K562 (cell line): ENCODE data around the gene PHYHD1. TPM values are rescaled to one million over a fixed set of nuclear protein-coding genes. Genes with fewer than 3 reads are reported as not detected.
A peak's percentile ranks its signal among the peaks of the same experiment; 100 is the strongest.

Experiments used
- ARID1B ChIP-seq: fragments of 450-650 bp; IDR thresholded peaks from 2 replicates; pipeline ENCODE4 v1.6.1; 2016; ENCODE audit warnings: antibody characterized with exemption, mild to moderate bottlenecking, inconsistent platforms
- CBFA2T2 ChIP-seq: fragments of 450-650 bp; conservative IDR thresholded peaks from 2 replicates; pipeline ENCODE4 v1.6.1; 2017; ENCODE audit warnings: mild to moderate bottlenecking
- CBX1 ChIP-seq: sonication (generic); IDR thresholded peaks from 2 replicates; pipeline ENCODE4 v1.6.1; 2016; ENCODE audit warnings: antibody characterized with exemption, low read depth, mild to moderate bottlenecking
- CBX3 ChIP-seq, 2 experiments: IDR thresholded peaks; 1 replicate in 1 of 2; 2 replicates in 1 of 2; pipeline ENCODE4 v1.6.1; 2012; ENCODE audit warnings: inconsistent platforms in 2 of 2, low read length in 2 of 2, borderline replicate concordance in 1 of 2, control low read depth in 1 of 2
- CTCF ChIP-seq, 3 experiments: IDR thresholded peaks in 2 of 3; conservative IDR thresholded peaks in 1 of 3; 2 replicates each; pipeline ENCODE4 v1.5.1; 2011 to 2012; ENCODE audit warnings: low read length in 3 of 3, mild to moderate bottlenecking in 3 of 3, control low read depth in 2 of 3, improper control_type of control experiment in 1 of 3, inconsistent platforms in 1 of 3, low read depth in 1 of 3, mixed read lengths in 1 of 3, moderate library complexity in 1 of 3; ENCODE audit not compliant: insufficient read depth in 2 of 3
- DNMT1 ChIP-seq: fragments of 450-650 bp; IDR thresholded peaks from 2 replicates; pipeline ENCODE4 v1.6.1; 2016; ENCODE audit warnings: antibody characterized with exemption, mild to moderate bottlenecking
- KDM5B ChIP-seq: fragments of 200-600 bp; sonication (generic); IDR thresholded peaks from 2 replicates; pipeline ENCODE4 v1.6.1; 2012; ENCODE audit warnings: low read depth, mild to moderate bottlenecking, moderate library complexity, low read length, control low read depth, inconsistent platforms; ENCODE audit not compliant: insufficient replicate concordance
- NFIC ChIP-seq: fragments of 450-650 bp; IDR thresholded peaks from 2 replicates; pipeline ENCODE4 v1.6.1; 2017; ENCODE audit warnings: mild to moderate bottlenecking, inconsistent platforms
- NR4A1 ChIP-seq, 2 experiments: fragments of 250-450 bp in 1 of 2; fragments of 450-650 bp in 1 of 2; sonication (Bioruptor Pico) in 1 of 2; IDR thresholded peaks; 2 replicates each; pipeline versions ENCODE4 v1.4.0 to v1.6.1; 2016 to 2020; ENCODE audit warnings: mild to moderate bottlenecking in 2 of 2, missing compliant biosample characterization in 1 of 2, missing genetic modification characterization in 1 of 2, moderate library complexity in 1 of 2
- RFX1 ChIP-seq: fragments of 450-650 bp; IDR thresholded peaks from 2 replicates; pipeline ENCODE4 v1.6.1; 2016; ENCODE audit warnings: mild to moderate bottlenecking, moderate library complexity
- SIN3B ChIP-seq: fragments of 450-650 bp; IDR thresholded peaks from 2 replicates; pipeline ENCODE4 v1.6.1; 2017; ENCODE audit warnings: low read depth, mild to moderate bottlenecking, moderate library complexity
- THAP12 ChIP-seq: fragments of 250-450 bp; sonication (Bioruptor Pico); IDR thresholded peaks from 2 replicates; pipeline ENCODE4 v1.9.0; 2021; ENCODE audit warnings: mild to moderate bottlenecking, inconsistent platforms
- U2AF1 ChIP-seq: fragments of 200-400 bp; formaldehyde crosslinking; optimal IDR thresholded peaks from 2 replicates; pipeline ENCODE3; 2017; ENCODE audit warnings: mild to moderate bottlenecking, low read depth, low read length, moderate library complexity
- ZNF699 ChIP-seq: fragments of 250-450 bp; sonication (Bioruptor Pico); IDR thresholded peaks from 2 replicates; pipeline ENCODE4 v1.8.0; 2021; ENCODE audit warnings: mild to moderate bottlenecking, moderate library complexity; ENCODE audit not compliant: insufficient replicate concordance
- ZNF780A ChIP-seq: fragments of 250-450 bp; sonication (Bioruptor Pico); IDR thresholded peaks from 2 replicates; pipeline ENCODE4 v1.5.0; 2021; ENCODE audit warnings: mild to moderate bottlenecking
- polyA plus RNA-seq, 8 experiments: library from polyadenylated mRNA; depleted of rRNA in 4 of 8; stranded (reverse) in 5 of 8; unstranded in 3 of 8; fragments of >200 nt; fragmentation: Nextera tagmentation in 2 of 8; fragmentation: Illumina TruSeq in 1 of 8; extraction: Ambion mirVana in 2 of 8; extraction: Trizol in 1 of 8; gene quantifications; 2 replicates each; pipeline versions ENCODE4 v1.2.1 to v1.2.3, GENCODE V29; 2011 to 2014; ENCODE audit warnings: inconsistent platforms in 1 of 8, missing spikeins in 1 of 8
- total RNA-seq, 7 experiments: library from RNA; depleted of rRNA in 6 of 7; stranded (reverse); fragments of >200 nt in 6 of 7; fragmentation: Illumina TruSeq in 2 of 7; extraction: Trizol in 2 of 7; gene quantifications; 2 replicates each; pipeline versions ENCODE4 v1.2.1 to v1.2.3, GENCODE V29; 2011 to 2021; ENCODE audit warnings: low replicate concordance in 1 of 7
- TF ChIP-seq, protein P1 (sequence below): sonication (generic); formaldehyde crosslinking; IDR thresholded peaks from 2 replicates; pipeline ENCODE4 v1.8.1; 2023; ENCODE audit warnings: mild to moderate bottlenecking, missing genetic modification reagents
- TF ChIP-seq, protein P2 (sequence below): fragments of 250-450 bp; sonication (Bioruptor Pico); IDR thresholded peaks from 2 replicates; pipeline ENCODE4 v1.5.0; 2021; ENCODE audit warnings: mild to moderate bottlenecking, borderline replicate concordance

Gene PHYHD1
- total and polyA plus RNA-seq, 9 of the 15 experiments (the other 6 are each of a cell fraction or from before 2014, with no cell fraction given): 0.36 to 1.3 (median 0.80) TPM

GRCh38 chr9:128947527-128948301 is 26.9 kb downstream of the PHYHD1 start, which contains the start of the genes DOLK and NUP188 (continued):
- TF ChIP-seq CTCF (IDR thresholded peaks at IDR 0.05 in 2 of 3, conservative IDR thresholded peaks at IDR 0.05 in 1 of 3; ENCODE audit: insufficient read depth in 2 of 3, low read depth in 1 of 3, low read length in 3 of 3): no peak
- no peak for TF ChIP-seq DNMT1
- peak; percentile 92 for TF ChIP-seq SIN3B
- TF ChIP-seq, protein P1, sequence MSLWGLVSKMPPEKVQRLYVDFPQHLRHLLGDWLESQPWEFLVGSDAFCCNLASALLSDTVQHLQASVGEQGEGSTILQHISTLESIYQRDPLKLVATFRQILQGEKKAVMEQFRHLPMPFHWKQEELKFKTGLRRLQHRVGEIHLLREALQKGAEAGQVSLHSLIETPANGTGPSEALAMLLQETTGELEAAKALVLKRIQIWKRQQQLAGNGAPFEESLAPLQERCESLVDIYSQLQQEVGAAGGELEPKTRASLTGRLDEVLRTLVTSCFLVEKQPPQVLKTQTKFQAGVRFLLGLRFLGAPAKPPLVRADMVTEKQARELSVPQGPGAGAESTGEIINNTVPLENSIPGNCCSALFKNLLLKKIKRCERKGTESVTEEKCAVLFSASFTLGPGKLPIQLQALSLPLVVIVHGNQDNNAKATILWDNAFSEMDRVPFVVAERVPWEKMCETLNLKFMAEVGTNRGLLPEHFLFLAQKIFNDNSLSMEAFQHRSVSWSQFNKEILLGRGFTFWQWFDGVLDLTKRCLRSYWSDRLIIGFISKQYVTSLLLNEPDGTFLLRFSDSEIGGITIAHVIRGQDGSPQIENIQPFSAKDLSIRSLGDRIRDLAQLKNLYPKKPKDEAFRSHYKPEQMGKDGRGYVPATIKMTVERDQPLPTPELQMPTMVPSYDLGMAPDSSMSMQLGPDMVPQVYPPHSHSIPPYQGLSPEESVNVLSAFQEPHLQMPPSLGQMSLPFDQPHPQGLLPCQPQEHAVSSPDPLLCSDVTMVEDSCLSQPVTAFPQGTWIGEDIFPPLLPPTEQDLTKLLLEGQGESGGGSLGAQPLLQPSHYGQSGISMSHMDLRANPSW (CRISPR knock-in tag): 0 out of 2 replicates have a peak, but pooled peaks have one; percentile 68
- peak; percentile 97 for TF ChIP-seq U2AF1
- peak; percentile 65 for TF ChIP-seq NFIC
- peak; percentile 88; the same call in 1 of the 2 replicates for TF ChIP-seq CBX1
- no peak for TF ChIP-seq CBX3 (IDR thresholded peaks at IDR 0.05; ENCODE audit: borderline replicate concordance in 1 of 2, low read length in 2 of 2)
- TF ChIP-seq KDM5B: peak; percentile 94
- TF ChIP-seq THAP12 (CRISPR knock-in tag): peak; percentile 60; the same call in 1 of the 2 replicates
- TF ChIP-seq ZNF699 (CRISPR knock-in tag): no peak
- TF ChIP-seq, protein P2, sequence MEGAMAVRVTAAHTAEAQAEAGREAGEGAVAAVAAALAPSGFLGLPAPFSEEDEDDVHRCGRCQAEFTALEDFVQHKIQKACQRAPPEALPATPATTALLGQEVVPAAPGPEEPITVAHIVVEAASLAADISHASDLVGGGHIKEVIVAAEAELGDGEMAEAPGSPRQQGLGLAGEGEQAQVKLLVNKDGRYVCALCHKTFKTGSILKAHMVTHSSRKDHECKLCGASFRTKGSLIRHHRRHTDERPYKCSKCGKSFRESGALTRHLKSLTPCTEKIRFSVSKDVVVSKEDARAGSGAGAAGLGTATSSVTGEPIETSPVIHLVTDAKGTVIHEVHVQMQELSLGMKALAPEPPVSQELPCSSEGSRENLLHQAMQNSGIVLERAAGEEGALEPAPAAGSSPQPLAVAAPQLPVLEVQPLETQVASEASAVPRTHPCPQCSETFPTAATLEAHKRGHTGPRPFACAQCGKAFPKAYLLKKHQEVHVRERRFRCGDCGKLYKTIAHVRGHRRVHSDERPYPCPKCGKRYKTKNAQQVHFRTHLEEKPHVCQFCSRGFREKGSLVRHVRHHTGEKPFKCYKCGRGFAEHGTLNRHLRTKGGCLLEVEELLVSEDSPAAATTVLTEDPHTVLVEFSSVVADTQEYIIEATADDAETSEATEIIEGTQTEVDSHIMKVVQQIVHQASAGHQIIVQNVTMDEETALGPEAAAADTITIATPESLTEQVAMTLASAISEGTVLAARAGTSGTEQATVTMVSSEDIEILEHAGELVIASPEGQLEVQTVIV (CRISPR knock-in tag): no peak
- 0 out of 2 replicates have a peak, but pooled peaks have one; percentile 15 for TF ChIP-seq NR4A1 (CRISPR knock-in tag; IDR thresholded peaks at IDR 0.05)
- TF ChIP-seq NR4A1 (tag; IDR thresholded peaks at IDR 0.05): peak; percentile 35; the same call in 1 of the 2 replicates
- no peak; the same call in 1 of the 2 replicates for TF ChIP-seq ARID1B
- no peak for TF ChIP-seq ZNF780A (CRISPR knock-in tag)
- no peak for TF ChIP-seq RFX1
- peak; percentile 98 for TF ChIP-seq CBFA2T2
